ENCODE results near the gene MSH5. TPM values are rescaled to one million over a fixed set of nuclear protein-coding genes. Genes with fewer than 3 reads are reported as not detected.

Gene MSH5
- total and polyA plus RNA-seq, 2 of the 13 experiments (the other 11 are each of a cell fraction or from before 2014, with no cell fraction given): 10.2 to 38.7 TPM

DNA sequence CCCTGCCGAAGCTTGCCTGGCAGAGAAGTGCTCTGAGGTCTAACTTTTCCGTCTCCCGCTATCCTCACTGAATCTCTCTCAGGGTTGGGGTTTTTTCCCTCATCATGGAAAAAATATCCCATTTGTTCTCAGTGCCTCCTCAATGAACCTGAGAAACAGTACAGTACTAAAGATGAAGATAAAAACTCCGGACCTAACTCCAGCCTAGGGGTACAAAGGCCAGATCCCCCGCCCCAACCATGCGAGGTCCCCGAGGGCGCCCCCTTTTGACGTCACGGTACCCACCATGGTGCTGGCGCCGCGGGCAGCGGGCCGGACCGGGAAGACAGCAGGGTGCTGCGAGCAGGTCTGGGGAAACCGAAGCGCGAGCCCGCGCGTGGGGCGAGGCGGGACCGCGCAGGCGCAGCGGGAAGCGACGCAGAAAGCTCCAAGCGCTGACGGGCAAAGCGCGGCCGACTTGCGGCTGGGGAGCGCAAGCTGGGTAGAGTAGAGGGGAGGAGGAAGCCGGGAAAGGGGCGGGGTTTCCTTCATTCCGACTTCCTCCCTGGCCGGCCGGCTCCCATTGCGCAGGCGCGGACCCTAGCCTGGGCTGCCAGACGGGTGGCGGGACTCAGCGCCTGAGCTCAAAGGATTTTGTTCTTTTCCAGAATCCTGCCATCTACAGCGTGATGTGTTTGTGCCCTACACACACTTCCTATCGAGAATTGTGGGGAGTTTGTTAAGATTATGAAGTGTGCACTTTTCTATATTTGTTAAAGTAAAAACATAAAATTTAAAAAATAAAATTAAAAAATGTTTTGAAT lies 66.9 kb downstream of the MSH5 start, which contains the start of gene LSM2 (continued):
- TF ChIP-seq SIN3A (IDR thresholded peaks at IDR 0.05; ENCODE audit: borderline replicate concordance, low read depth, low read length) (peak; percentile 82; the same call in 1 of the 2 replicates), ARID2 (CRISPR knock-in tag; IDR thresholded peaks at IDR 0.05; ENCODE audit: borderline replicate concordance) (peak; percentile 64; the same call in 1 of the 2 replicates), ZNF124 (CRISPR knock-in tag; IDR thresholded peaks at IDR 0.05) (peak; percentile 88; the same call in 1 of the 2 replicates), SMYD3 (CRISPR knock-in tag; IDR thresholded peaks at IDR 0.05) (peak; percentile 69; the same call in 1 of the 2 replicates), RBM22 (optimal IDR thresholded peaks at IDR 0.05; ENCODE audit: low read length) (peak; percentile 45), ZNF792 (CRISPR knock-in tag; IDR thresholded peaks at IDR 0.05) (peak; percentile 93), ZNF44 (CRISPR knock-in tag; IDR thresholded peaks at IDR 0.05) (peak; percentile 99), BRD4 (CRISPR knock-in tag; IDR thresholded peaks at IDR 0.05) (peak; percentile 89; the same call in 1 of the 2 replicates), HOXA3 (CRISPR knock-in tag; IDR thresholded peaks at IDR 0.05) (peak; percentile 98), ZC3H4 (CRISPR knock-in tag; IDR thresholded peaks at IDR 0.05; ENCODE audit: borderline replicate concordance) (peak; percentile 44; the same call in 1 of the 2 replicates), ZNF205 (CRISPR knock-in tag; IDR thresholded peaks at IDR 0.05) (peak; percentile 58; the same call in 1 of the 2 replicates)
- TF ChIP-seq, protein P1, sequence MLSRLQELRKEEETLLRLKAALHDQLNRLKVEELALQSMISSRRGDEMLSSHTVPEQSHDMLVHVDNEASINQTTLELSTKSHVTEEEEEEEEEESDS (CRISPR knock-in tag; IDR thresholded peaks at IDR 0.05; ENCODE audit: borderline replicate concordance): no peak; the same call in 1 of the 2 replicates
- TF ChIP-seq, protein P2, sequence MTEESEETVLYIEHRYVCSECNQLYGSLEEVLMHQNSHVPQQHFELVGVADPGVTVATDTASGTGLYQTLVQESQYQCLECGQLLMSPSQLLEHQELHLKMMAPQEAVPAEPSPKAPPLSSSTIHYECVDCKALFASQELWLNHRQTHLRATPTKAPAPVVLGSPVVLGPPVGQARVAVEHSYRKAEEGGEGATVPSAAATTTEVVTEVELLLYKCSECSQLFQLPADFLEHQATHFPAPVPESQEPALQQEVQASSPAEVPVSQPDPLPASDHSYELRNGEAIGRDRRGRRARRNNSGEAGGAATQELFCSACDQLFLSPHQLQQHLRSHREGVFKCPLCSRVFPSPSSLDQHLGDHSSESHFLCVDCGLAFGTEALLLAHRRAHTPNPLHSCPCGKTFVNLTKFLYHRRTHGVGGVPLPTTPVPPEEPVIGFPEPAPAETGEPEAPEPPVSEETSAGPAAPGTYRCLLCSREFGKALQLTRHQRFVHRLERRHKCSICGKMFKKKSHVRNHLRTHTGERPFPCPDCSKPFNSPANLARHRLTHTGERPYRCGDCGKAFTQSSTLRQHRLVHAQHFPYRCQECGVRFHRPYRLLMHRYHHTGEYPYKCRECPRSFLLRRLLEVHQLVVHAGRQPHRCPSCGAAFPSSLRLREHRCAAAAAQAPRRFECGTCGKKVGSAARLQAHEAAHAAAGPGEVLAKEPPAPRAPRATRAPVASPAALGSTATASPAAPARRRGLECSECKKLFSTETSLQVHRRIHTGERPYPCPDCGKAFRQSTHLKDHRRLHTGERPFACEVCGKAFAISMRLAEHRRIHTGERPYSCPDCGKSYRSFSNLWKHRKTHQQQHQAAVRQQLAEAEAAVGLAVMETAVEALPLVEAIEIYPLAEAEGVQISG (CRISPR knock-in tag; IDR thresholded peaks at IDR 0.05): peak; percentile 90
- TF ChIP-seq, protein P3, sequence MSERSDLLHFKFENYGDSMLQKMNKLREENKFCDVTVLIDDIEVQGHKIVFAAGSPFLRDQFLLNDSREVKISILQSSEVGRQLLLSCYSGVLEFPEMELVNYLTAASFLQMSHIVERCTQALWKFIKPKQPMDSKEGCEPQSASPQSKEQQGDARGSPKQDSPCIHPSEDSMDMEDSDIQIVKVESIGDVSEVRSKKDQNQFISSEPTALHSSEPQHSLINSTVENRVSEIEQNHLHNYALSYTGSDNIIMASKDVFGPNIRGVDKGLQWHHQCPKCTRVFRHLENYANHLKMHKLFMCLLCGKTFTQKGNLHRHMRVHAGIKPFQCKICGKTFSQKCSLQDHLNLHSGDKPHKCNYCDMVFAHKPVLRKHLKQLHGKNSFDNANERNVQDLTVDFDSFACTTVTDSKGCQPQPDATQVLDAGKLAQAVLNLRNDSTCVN (CRISPR knock-in tag; IDR thresholded peaks at IDR 0.05; ENCODE audit: borderline replicate concordance): peak; percentile 62; the same call in 1 of the 2 replicates
- TF ChIP-seq, protein P4, sequence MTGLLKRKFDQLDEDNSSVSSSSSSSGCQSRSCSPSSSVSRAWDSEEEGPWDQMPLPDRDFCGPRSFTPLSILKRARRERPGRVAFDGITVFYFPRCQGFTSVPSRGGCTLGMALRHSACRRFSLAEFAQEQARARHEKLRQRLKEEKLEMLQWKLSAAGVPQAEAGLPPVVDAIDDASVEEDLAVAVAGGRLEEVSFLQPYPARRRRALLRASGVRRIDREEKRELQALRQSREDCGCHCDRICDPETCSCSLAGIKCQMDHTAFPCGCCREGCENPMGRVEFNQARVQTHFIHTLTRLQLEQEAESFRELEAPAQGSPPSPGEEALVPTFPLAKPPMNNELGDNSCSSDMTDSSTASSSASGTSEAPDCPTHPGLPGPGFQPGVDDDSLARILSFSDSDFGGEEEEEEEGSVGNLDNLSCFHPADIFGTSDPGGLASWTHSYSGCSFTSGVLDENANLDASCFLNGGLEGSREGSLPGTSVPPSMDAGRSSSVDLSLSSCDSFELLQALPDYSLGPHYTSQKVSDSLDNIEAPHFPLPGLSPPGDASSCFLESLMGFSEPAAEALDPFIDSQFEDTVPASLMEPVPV (CRISPR knock-in tag; IDR thresholded peaks at IDR 0.05): peak; percentile 96
- TF ChIP-seq, protein P5, sequence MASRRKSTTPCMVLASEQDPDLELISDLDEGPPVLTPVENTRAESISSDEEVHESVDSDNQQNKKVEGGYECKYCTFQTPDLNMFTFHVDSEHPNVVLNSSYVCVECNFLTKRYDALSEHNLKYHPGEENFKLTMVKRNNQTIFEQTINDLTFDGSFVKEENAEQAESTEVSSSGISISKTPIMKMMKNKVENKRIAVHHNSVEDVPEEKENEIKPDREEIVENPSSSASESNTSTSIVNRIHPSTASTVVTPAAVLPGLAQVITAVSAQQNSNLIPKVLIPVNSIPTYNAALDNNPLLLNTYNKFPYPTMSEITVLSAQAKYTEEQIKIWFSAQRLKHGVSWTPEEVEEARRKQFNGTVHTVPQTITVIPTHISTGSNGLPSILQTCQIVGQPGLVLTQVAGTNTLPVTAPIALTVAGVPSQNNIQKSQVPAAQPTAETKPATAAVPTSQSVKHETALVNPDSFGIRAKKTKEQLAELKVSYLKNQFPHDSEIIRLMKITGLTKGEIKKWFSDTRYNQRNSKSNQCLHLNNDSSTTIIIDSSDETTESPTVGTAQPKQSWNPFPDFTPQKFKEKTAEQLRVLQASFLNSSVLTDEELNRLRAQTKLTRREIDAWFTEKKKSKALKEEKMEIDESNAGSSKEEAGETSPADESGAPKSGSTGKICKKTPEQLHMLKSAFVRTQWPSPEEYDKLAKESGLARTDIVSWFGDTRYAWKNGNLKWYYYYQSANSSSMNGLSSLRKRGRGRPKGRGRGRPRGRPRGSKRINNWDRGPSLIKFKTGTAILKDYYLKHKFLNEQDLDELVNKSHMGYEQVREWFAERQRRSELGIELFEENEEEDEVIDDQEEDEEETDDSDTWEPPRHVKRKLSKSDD (CRISPR knock-in tag; IDR thresholded peaks at IDR 0.05; ENCODE audit: low read depth): peak; percentile 96

Measured in HepG2 (cell line).